ENCODE measurements around the gene SEC61A1.

The SEC61A1 gene

DNA sequence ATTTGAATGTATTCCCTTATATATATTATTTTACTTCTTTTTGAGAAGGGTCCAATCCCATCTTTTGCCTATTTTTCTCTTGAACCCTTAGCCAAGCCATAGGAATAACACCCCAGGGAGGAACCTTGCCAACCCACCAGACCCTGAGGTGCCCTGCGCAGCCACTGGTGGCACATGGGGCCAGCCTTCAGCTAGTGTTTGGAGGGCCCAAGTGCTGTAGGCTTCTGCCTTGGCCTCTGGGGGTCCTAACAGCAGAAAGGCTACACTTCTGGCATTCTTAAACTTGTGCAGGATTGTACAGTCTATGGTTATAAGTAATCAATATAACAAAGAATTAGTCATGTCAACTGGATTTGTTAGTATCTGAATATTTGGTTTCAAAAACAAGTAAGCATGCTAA lies 36.9 kb downstream of the SEC61A1 start:
- no peaks in the 10 kb centered on the region for H3K36me3 ChIP-seq (ENCODE audit: control insufficient read depth, insufficient read depth, low read length)

DNA sequence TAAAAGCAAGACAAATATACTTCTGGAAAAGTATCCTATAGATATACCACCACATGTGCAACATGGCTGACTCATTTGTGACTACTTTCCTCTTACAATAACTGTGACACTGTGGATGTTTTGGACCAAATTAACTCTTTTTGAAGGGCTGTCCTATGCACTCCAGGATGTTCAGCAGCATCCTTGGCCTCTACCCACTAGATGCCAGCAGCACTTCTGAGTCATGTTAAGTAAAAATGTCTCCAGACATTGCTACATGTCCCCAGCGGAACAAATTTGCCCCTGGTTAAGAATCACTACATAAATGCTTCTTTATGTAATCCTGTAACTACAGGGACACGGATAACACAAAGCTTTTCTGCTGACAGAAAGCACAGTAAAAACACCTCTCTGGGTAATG lies 39.3 kb downstream of the SEC61A1 start:
- H3K4me3 ChIP-seq (ENCODE audit: low read depth, low read length), result no peak overlapping the region
- no peak overlapping the region for H3K9ac ChIP-seq
- H3K4me1 ChIP-seq, result peaks cover 8% of the 10 kb centered on the region
- peak overlapping the region; percentile 57 for H3K27ac ChIP-seq
- no peaks in the 10 kb centered on the region for H3K36me3 ChIP-seq (ENCODE audit: control insufficient read depth, insufficient read depth, low read length)
- peak overlapping the region; percentile 6 for H2AFZ ChIP-seq
- TF ChIP-seq, protein P1, sequence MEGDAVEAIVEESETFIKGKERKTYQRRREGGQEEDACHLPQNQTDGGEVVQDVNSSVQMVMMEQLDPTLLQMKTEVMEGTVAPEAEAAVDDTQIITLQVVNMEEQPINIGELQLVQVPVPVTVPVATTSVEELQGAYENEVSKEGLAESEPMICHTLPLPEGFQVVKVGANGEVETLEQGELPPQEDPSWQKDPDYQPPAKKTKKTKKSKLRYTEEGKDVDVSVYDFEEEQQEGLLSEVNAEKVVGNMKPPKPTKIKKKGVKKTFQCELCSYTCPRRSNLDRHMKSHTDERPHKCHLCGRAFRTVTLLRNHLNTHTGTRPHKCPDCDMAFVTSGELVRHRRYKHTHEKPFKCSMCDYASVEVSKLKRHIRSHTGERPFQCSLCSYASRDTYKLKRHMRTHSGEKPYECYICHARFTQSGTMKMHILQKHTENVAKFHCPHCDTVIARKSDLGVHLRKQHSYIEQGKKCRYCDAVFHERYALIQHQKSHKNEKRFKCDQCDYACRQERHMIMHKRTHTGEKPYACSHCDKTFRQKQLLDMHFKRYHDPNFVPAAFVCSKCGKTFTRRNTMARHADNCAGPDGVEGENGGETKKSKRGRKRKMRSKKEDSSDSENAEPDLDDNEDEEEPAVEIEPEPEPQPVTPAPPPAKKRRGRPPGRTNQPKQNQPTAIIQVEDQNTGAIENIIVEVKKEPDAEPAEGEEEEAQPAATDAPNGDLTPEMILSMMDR (IDR thresholded peaks at IDR 0.05), result no peak
- no peaks in the 10 kb centered on the region for H3K27me3 ChIP-seq (ENCODE audit: control insufficient read depth, insufficient read depth, low read length)
- peaks cover 2% of the 10 kb centered on the region for H3K79me2 ChIP-seq
- H3K4me2 ChIP-seq (ENCODE audit: low read length), result no peak overlapping the region
- H3K9me3 ChIP-seq (ENCODE audit: control insufficient read depth, low read length), result no peaks in the 10 kb centered on the region

More for the DNA sequence above, 36.9 kb downstream of the SEC61A1 start:
- Histone ChIP-seq H3K27ac (no peak overlapping the region), H3K79me2 (peaks cover 2% of the 10 kb centered on the region), H2AFZ (no peak overlapping the region), H3K4me2 (ENCODE audit: low read length) (no peak overlapping the region), H3K9ac (no peak overlapping the region), H3K4me3 (ENCODE audit: low read depth, low read length) (no peak overlapping the region), H3K27me3 (ENCODE audit: control insufficient read depth, insufficient read depth, low read length) (no peaks in the 10 kb centered on the region), H3K4me1 (peaks cover 25% of the 10 kb centered on the region), H3K9me3 (ENCODE audit: control insufficient read depth, low read length) (no peaks in the 10 kb centered on the region)
- TF ChIP-seq, protein P1 (IDR thresholded peaks at IDR 0.05), result no peak

DNA sequence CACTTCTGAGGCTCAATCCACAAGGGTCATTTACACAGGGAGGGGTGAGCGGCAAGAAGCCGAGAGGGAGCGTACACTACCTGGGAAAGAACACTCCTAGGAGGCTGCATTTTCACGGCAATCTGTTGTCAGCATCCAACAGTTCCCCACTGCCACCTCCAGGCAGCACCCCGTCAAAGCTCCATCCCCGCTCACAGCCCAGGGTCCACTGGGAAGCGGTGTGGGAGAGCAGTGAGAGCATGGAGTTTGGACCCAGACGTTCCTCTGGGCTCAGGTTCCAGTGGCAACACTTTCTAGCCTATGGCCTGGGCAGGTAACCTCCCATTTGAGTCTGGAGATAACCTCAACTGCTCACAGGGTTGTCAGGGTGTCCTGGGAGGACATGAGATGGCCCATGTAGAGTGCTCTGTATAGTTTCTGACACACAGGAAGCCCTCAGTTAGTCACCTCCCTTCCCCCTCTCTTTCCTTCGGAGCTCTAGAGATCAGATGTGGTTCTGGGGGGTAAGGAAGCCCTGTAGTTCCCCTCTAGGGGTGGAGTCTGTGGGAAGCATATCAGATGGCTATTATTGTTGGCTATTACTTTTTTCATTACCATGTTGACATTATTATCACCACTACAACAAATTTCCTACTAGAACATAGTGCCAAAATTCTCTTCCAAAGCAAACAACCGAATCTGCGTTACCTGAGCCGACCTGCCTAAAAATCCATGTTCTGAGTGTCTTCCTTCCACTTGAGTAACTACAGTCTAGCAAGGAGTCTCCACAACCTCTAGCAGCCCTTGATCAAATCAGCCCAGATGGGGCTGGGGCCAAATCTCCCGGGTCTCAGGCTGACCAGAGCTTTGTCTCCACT lies 42.3 kb downstream of the SEC61A1 start:
- TF ChIP-seq, protein P1 (IDR thresholded peaks at IDR 0.05), result no peak
- H2AFZ ChIP-seq, result no peak overlapping the region
- no peak overlapping the region for H3K4me2 ChIP-seq (ENCODE audit: low read length)
- peak overlapping the region; percentile 0 for H3K27ac ChIP-seq
- H3K9me3 ChIP-seq (ENCODE audit: control insufficient read depth, low read length), result no peaks in the 10 kb centered on the region
- H3K27me3 ChIP-seq (ENCODE audit: control insufficient read depth, insufficient read depth, low read length), result no peaks in the 10 kb centered on the region
- H3K36me3 ChIP-seq (ENCODE audit: control insufficient read depth, insufficient read depth, low read length), result no peaks in the 10 kb centered on the region
- no peak overlapping the region for H3K9ac ChIP-seq
- no peak overlapping the region for H3K4me3 ChIP-seq (ENCODE audit: low read depth, low read length)
- peaks cover 8% of the 10 kb centered on the region for H3K4me1 ChIP-seq
- peaks cover 2% of the 10 kb centered on the region for H3K79me2 ChIP-seq

DNA sequence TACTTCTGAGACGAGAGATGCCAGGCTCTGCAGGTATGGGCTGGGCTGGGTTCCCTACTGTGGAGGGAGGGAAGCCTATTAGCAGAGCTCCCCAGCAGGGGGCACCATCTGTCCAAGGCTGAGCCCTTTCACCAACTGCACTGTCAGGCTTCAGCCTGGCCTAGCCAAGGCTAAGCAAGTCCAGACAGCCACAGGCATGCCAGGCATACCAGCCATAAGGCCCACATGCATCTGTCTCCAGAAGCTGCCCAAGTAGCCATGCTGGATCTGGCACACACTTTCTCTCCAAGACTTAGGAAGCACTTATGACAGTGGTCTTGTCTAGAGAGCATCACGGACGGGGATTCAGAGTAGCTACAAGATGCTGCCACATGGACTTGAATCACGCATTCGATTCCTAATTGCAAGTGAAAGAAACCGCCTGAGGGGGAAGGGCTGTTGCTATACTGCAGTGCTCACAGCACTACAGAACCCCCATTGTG lies 43.0 kb downstream of the SEC61A1 start:
- Histone ChIP-seq H2AFZ (no peak overlapping the region), H3K36me3 (ENCODE audit: control insufficient read depth, insufficient read depth, low read length) (no peaks in the 10 kb centered on the region), H3K79me2 (peaks cover 2% of the 10 kb centered on the region), H3K4me1 (peaks cover 12% of the 10 kb centered on the region), H3K27ac (no peak overlapping the region), H3K9ac (no peak overlapping the region), H3K27me3 (ENCODE audit: control insufficient read depth, insufficient read depth, low read length) (no peaks in the 10 kb centered on the region), H3K4me3 (ENCODE audit: low read depth, low read length) (no peak overlapping the region), H3K4me2 (ENCODE audit: low read length) (no peak overlapping the region), H3K9me3 (ENCODE audit: control insufficient read depth, low read length) (no peaks in the 10 kb centered on the region)
- TF ChIP-seq, protein P1 (IDR thresholded peaks at IDR 0.05), result peak; percentile 84

Data from parathyroid adenoma (tissue), 2 donors.